Natural killer cell (primary cell): ENCODE data around the gene MAD1L1. TPM values are rescaled to one million over a fixed set of nuclear protein-coding genes. Genes with fewer than 3 reads are reported as not detected.

Experiments
- ATAC-seq, 3 donors: fragments of 150-1000 bp in 2 of 3; fragments of 200-7000 bp in 1 of 3; cut with Tn5 transposase; 1 replicate in 1 of 3; 2 replicates in 2 of 3; pipeline ENCODE4 v1.10.0; 2021; ENCODE audit warnings: mild to moderate bottlenecking in 2 of 3, moderate library complexity in 2 of 3
- DNase-seq, 2 donors: peaks; one replicate each; pipeline versions ENCODE4 v3.0.0 to v3.0.0-alpha.2; 2013 to 2021; ENCODE audit warnings: mixed read lengths in 1 of 2
- H3K27ac ChIP-seq: one replicate; pipeline ENCODE4 v1.5.1; 2013; ENCODE audit warnings: mild to moderate bottlenecking, low read length
- H3K27me3 ChIP-seq: one replicate; pipeline ENCODE4 v1.6.1; 2013; ENCODE audit warnings: low read length; ENCODE audit not compliant: control insufficient read depth, insufficient read depth
- H3K36me3 ChIP-seq: one replicate; pipeline ENCODE4 v1.6.1; 2013; ENCODE audit warnings: low read length; ENCODE audit not compliant: control insufficient read depth, insufficient read depth
- H3K4me1 ChIP-seq: one replicate; pipeline ENCODE4 v1.6.1; 2013; ENCODE audit warnings: low read length; ENCODE audit not compliant: control insufficient read depth, insufficient read depth
- H3K4me3 ChIP-seq: one replicate; pipeline ENCODE4 v1.5.1; 2013; ENCODE audit warnings: low read length
- H3K9me3 ChIP-seq: one replicate; pipeline ENCODE4 v1.6.1; 2013; ENCODE audit warnings: low read length; ENCODE audit not compliant: control insufficient read depth, insufficient read depth
- H3K27ac Mint-ChIP-seq, 2 donors: one replicate each; pipeline ENCODE4 v1.8.0; 2022; ENCODE audit warnings: mild to moderate bottlenecking in 2 of 2, mixed read lengths in 2 of 2, moderate library complexity in 1 of 2
- H3K27me3 Mint-ChIP-seq, 2 donors: one replicate each; pipeline ENCODE4 v1.8.0; 2022; ENCODE audit warnings: low read depth in 2 of 2, mixed read lengths in 2 of 2
- H3K36me3 Mint-ChIP-seq: one replicate; pipeline ENCODE4 v1.8.0; 2022; ENCODE audit warnings: mixed read lengths
- H3K4me1 Mint-ChIP-seq, 2 donors: one replicate each; pipeline ENCODE4 v1.8.0; 2022; ENCODE audit warnings: mixed read lengths in 2 of 2
- H3K4me3 Mint-ChIP-seq: one replicate; pipeline ENCODE4 v1.8.0; 2022; ENCODE audit warnings: mild to moderate bottlenecking, moderate library complexity, mixed read lengths
- H3K9me3 Mint-ChIP-seq, 2 donors: one replicate each; pipeline ENCODE4 v1.8.0; 2022; ENCODE audit warnings: mixed read lengths in 2 of 2
- CTCF ChIP-seq: fragments of 200-600 bp; IDR thresholded peaks from one replicate; pipeline ENCODE4 v1.8.0; 2022; ENCODE audit warnings: antibody characterized with exemption
- WGBS: methylation state at CpG from one replicate; pipeline ENCODE4 v1.1.7; 2013; ENCODE audit warnings: missing lambda C conversion rate; ENCODE audit not compliant: insufficient coverage; 5-methylcytosine and 5-hydroxymethylcytosine counted together
- intact Hi-C: fragments of 100-400 bp; cut with micrococcal nuclease; formaldehyde crosslinking; loops from one replicate; pipeline ENCODE4 v1.14.2; 2022
- total RNA-seq, 4 donors: library from RNA; stranded (reverse); fragments of 120-200 nt in 1 of 4; gene quantifications; one replicate each; pipeline versions ENCODE4 v1.2.3 to v1.2.4, GENCODE V29; 2013 to 2022

MAD1L1 gene
- total RNA-seq, 3 donors from 2014 or later (not counting 1 experiment from before 2014, with no cell fraction given): 53.6 to 81.2 (median 77.4) TPM

GRCh38 chr7:1925349-1925748 lies 307.4 kb downstream of the MAD1L1 start:
- no peak overlapping the region for H3K4me3 ChIP-seq
- no peaks in the 10 kb centered on the region for H3K9me3 ChIP-seq
- intact Hi-C loops: no loop called here
- Mint-ChIP-seq H3K27ac (peak overlapping the region; percentile 1 to 44), H3K4me3 (peak overlapping the region; percentile 18), H3K9me3 (no peaks in the 10 kb centered on the region), H3K36me3 (no peaks in the 10 kb centered on the region), H3K27me3 (no peaks in the 10 kb centered on the region), H3K4me1 (peaks cover 41 to 49% of the 10 kb centered on the region in 2 donors)
- no peak for TF ChIP-seq CTCF
- no peaks in the 10 kb centered on the region for H3K27me3 ChIP-seq
- peak in 1 of 2 donors; percentile 39 for DNase-seq
- H3K4me1 ChIP-seq: peaks cover 14% of the 10 kb centered on the region
- no peak for ATAC-seq
- 88% methylated on average over 10 of the region's 12 CpGs for WGBS
- H3K36me3 ChIP-seq: no peaks in the 10 kb centered on the region
- no peak overlapping the region for H3K27ac ChIP-seq

DNA sequence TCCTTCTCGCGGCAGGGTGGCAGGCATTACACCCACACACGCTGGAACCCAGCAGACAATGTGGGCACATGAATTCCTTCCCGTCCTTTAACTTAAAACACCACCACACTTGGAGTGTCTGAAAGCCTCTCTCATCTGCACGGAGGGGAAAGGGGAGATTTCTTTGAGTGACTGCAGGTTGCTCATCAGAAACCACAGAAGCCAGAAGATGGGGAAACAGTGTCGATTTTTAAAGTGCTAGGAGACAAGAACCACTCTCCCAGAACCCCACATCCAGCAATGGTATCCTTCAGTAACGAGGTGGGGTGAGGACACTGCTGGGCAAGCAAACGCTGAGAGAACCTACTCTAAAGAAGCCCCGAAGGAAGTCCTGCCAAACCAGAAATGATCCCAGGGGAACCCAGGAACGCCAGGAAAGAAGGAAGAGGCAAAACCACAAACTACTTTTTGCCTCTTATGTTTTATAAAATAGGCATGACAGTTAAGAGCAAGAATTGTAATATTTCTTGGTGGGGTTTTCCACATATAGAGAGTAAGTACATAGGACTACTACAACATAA lies 308.4 kb downstream of the MAD1L1 start:
- Histone ChIP-seq H3K36me3 (no peaks in the 10 kb centered on the region), H3K4me1 (peaks cover 24% of the 10 kb centered on the region), H3K4me3 (no peak overlapping the region), H3K27me3 (no peaks in the 10 kb centered on the region), H3K27ac (no peak overlapping the region), H3K9me3 (no peaks in the 10 kb centered on the region)
- TF ChIP-seq CTCF: no peak
- H3K4me1 Mint-ChIP-seq: peaks cover 51 to 59% of the 10 kb centered on the region in 2 donors
- intact Hi-C loops: no loop called here
- DNase-seq (peak in 1 of 2 donors; percentile 38), ATAC-seq (no peak)
- H3K4me3 Mint-ChIP-seq: no peak overlapping the region
- H3K36me3 Mint-ChIP-seq: no peaks in the 10 kb centered on the region
- 44% methylated on average over 9 of the region's 10 CpGs for WGBS
- no peaks in the 10 kb centered on the region for H3K9me3 Mint-ChIP-seq
- no peak overlapping the region for H3K27ac Mint-ChIP-seq
- H3K27me3 Mint-ChIP-seq: no peaks in the 10 kb centered on the region

DNA sequence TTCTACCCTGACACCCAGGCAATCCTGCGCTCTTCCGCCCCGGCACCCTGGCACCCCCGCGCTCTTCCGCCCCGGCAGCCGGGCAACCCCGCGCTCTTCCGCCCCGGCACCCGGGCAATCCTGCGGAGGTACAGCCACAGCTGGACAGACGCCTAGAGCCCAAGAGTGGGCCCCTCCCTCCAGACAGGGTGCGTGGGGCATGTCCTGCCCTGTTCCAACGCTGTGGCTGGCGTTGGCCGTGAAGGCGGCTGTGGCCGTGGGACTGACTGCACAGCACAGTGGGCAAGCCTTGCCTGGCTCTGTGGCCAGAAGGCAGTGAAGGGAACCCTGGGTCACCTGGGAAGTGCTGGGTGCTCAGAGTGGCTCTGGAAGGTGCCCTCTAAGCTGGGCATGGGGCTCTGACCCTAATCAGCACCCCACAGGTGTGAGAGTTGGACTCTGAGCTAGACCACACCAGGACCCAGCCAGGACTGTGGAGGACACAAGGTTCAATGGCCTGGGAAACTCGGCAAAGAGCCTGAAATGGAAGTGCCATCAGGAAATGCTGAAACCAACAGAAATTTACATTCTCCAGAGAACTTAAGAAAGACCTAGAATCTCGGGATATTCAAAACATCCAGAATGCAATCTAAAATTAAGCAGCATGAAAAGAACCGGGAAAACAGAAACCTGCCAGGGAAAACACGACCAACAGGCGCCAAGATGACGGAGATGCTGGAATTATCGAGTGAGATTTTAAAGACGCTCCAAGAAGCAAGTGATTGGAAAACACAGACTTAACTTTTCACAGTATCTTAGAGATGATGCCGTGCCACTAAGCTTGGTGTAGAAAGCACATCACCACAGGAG lies 309.1 kb downstream of the MAD1L1 start:
- H3K9me3 Mint-ChIP-seq: no peaks in the 10 kb centered on the region
- H3K36me3 Mint-ChIP-seq: no peaks in the 10 kb centered on the region
- ATAC-seq: no peak
- H3K4me1 Mint-ChIP-seq: peaks cover 53 to 62% of the 10 kb centered on the region in 2 donors
- TF ChIP-seq CTCF: no peak
- Histone ChIP-seq H3K4me1 (peaks cover 30% of the 10 kb centered on the region), H3K4me3 (no peak overlapping the region), H3K9me3 (no peaks in the 10 kb centered on the region), H3K27ac (no peak overlapping the region), H3K36me3 (no peaks in the 10 kb centered on the region), H3K27me3 (no peaks in the 10 kb centered on the region)
- H3K27me3 Mint-ChIP-seq: no peaks in the 10 kb centered on the region
- DNase-seq: no peak
- intact Hi-C loops: no loop called here
- H3K27ac Mint-ChIP-seq: no peak overlapping the region
- H3K4me3 Mint-ChIP-seq: no peak overlapping the region
- WGBS: 95% methylated on average over 30 of the region's 30 CpGs
